Epidermal melanocyte (primary cell): ENCODE data around the gene TRIM62.
"Not testable (repeated sequence)": the region's sequence is repeated elsewhere in the genome, so short reads cannot be mapped to it uniquely, and the experiment has no call there.

ENCODE experiments used
- DNase-seq: peaks from one replicate; pipeline ENCODE4 v3.0.0; 2011; ENCODE audit warnings: low spot score; ENCODE audit not compliant: insufficient read length

Gene TRIM62

DNA sequence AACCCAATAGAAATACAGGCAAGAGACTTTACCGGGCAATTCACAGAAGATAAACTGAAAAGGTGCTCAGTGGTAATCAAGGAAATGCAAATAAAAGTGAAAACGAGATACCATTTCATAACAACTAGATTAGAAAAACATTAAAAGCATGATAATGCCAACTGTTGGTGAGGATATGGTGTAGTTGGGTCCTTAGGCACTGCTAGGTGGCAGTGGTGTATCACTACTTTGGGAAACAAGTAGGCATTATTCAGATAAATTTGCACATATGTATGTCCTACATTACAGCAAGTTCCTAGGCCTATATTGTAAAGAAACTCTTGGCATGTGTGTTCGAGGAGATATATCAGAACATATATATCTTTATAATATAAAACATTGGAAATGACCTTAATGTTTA lies 69.9 kb downstream of the TRIM62 start:
- no peak for DNase-seq

DNA sequence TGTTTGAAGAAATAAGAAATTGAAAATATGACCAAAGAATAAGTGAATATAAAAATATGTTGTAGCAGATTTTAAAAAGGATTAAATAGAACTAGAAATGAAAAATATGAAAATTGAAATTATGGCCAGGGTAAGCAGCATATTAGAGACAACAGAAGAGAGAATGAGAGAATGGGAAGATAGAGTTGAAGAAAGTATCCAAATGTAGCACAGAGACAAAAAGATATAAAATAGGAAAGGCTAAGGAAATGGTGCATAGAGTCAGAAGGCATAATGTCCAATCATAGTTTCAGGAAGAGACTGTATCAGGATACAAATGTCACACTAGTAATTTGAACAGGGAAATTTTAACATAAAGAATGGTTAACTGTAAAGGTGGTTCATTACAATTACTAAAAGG lies 71.4 kb downstream of the TRIM62 start:
- DNase-seq: no peak

DNA sequence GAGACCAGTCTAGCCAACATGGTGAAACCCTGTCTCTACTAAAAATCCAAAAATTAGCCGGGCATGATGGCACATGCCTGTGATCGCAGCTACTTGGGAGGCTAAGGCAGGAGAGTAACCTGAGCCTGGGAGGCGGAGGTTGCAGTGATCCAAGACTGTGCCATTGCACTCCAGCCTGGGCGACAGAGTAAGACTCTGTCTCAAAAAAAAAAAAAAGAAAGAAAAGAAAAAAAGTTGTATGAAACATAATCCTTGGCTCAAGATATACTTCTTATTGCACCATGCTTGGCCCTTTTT lies 81.8 kb downstream of the TRIM62 start:
- DNase-seq: not testable (repeated sequence)

- peak; percentile 92 for DNase-seq
Measured at GRCh38 chr1:33099290-33100118, 82.3 kb downstream of the TRIM62 start.

DNA sequence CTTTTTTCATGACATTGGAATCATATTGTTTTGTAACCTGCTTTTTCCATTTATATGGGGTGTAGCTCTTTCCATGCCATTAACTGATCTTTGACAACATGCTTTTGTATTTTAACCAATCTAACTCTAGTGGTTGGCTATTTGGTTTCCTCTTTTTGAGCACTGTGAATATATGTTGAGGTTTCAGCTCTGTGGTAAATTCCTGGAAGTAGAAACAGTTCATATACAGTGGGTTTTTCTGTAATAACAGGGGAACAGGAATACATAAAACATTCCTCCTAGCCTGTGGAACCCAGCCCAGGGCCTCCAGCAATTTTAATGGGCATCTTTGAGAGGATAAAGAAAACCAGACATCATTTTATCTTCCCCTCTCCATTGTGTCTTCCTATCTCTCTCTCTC lies 83.5 kb downstream of the TRIM62 start:
- no peak for DNase-seq

- DNase-seq: no peak
Measured at GRCh38 chr1:33097762-33098161, 84.1 kb downstream of the TRIM62 start.

DNA sequence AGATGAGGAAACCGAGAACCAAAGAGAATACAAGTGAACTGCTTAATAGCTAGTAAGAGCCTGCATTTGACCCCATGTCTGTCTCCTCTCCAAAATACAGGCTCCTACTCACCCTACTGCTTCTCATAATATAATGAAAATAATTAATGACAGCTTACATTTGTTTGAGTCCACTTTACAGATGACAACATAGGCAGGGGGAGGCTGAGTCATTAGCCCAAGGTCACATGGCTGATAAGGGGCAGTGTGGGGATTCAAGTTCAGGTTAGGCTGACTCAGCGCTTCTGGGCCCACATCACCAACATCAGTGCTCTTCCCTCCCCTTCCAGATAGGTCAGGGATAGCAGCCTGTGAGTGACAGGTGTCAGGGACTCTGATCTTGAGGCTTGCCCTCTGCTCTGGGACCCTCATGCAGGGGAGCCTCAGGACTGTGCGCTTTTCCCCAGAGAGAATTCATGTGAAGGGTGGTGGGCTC lies 84.7 kb downstream of the TRIM62 start:
- no peak for DNase-seq

DNA sequence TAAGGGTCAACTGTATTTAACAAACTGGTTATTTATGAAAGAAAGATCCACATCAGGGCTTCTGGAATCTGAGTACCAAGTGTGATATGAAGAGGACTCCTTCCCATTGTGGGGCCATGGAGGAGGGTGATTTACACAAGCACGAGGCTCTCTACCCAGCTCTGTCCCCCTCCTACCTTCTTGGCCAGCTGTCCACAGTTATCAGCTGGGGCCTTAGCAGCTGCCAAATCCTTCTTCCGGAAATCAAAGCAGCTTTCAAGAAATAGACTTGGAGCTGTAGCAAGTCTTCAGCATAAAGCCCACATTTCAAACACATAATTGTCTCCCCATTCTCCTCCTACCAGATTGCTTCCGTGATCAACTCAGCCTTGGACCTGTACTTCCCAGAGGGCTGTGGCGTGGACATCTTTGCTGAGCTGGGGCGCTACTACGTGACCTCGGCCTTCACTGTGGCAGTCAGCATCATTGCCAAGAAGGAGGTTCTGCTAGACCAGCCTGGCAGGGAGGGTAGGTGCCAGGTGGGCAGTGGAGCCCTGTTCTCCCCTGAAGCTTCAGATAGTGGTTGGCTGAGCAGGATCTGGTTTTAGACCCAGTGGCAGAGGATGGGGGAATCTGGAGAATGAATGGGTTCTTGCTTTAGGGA lies 85.4 kb downstream of the TRIM62 start:
- no peak for DNase-seq
